K562 (cell line): Measurements from ENCODE around the gene AIM2. TPM values are rescaled to one million over a fixed set of nuclear protein-coding genes. Genes with fewer than 3 reads are reported as not detected.

ENCODE experiments used
- BCL6 ChIP-seq: fragments of 250-450 bp; sonication (Bioruptor Pico); IDR thresholded peaks from 2 replicates; pipeline ENCODE4 v1.4.0; 2020
- C11orf30 ChIP-seq: fragments of 450-650 bp; IDR thresholded peaks from 2 replicates; pipeline ENCODE4 v1.6.1; 2016; ENCODE audit warnings: low read depth, mild to moderate bottlenecking
- CHAMP1 ChIP-seq: fragments of 450-650 bp; IDR thresholded peaks from 2 replicates; pipeline ENCODE4 v1.6.1; 2016; ENCODE audit warnings: mild to moderate bottlenecking
- CREB5 ChIP-seq: fragments of 250-450 bp; sonication (Bioruptor Pico); IDR thresholded peaks from 2 replicates; pipeline ENCODE4 v1.5.0; 2020; ENCODE audit warnings: mild to moderate bottlenecking
- EP300 ChIP-seq: IDR thresholded peaks from 2 replicates; pipeline ENCODE4 v1.6.1; 2012; ENCODE audit warnings: low read length, improper control_type of control experiment
- ESRRA ChIP-seq: fragments of 450-650 bp; IDR thresholded peaks from 2 replicates; pipeline ENCODE4 v1.6.1; 2014; ENCODE audit warnings: low read depth, mild to moderate bottlenecking, moderate library complexity, borderline replicate concordance
- ETS1 ChIP-seq: conservative IDR thresholded peaks from 2 replicates; pipeline ENCODE4 v1.6.1; 2011; ENCODE audit warnings: low read depth, mild to moderate bottlenecking, low read length; ENCODE audit not compliant: control insufficient read depth
- ETV5 ChIP-seq: sonication (generic); formaldehyde crosslinking; IDR thresholded peaks from 2 replicates; pipeline ENCODE4 v1.4.0; 2020; ENCODE audit warnings: low read depth, mild to moderate bottlenecking, missing genetic modification reagents
- FOXK2 ChIP-seq, 2 experiments: fragments of 450-650 bp; IDR thresholded peaks in 1 of 2; conservative IDR thresholded peaks in 1 of 2; 2 replicates each; pipeline ENCODE4 v1.6.1; 2016; ENCODE audit warnings: low read depth in 2 of 2, mild to moderate bottlenecking in 1 of 2
- GTF2F1 ChIP-seq: IDR thresholded peaks from 2 replicates; pipeline ENCODE4 v1.6.1; 2011; ENCODE audit warnings: low read depth, low read length, improper control_type of control experiment
- HEY1 ChIP-seq: fragments of 250-450 bp; sonication (Bioruptor Pico); IDR thresholded peaks from 2 replicates; pipeline ENCODE4 v1.5.0; 2020; ENCODE audit warnings: mild to moderate bottlenecking, moderate library complexity, borderline replicate concordance
- HNRNPK ChIP-seq: fragments of 200-400 bp; formaldehyde crosslinking; IDR thresholded peaks from one replicate; pipeline ENCODE4 v1.6.1; 2018; ENCODE audit warnings: mild to moderate bottlenecking, low read depth, low read length; ENCODE audit not compliant: poor library complexity, severe bottlenecking
- MIER1 ChIP-seq: fragments of 450-650 bp; IDR thresholded peaks from 2 replicates; pipeline ENCODE4 v1.6.1; 2016; ENCODE audit warnings: antibody characterized with exemption, mild to moderate bottlenecking, low read depth
- MLLT1 ChIP-seq, 2 experiments: fragments of 450-650 bp; IDR thresholded peaks; 2 replicates each; pipeline ENCODE4 v1.6.1; 2016
- NFE2L1 ChIP-seq: fragments of 450-650 bp; IDR thresholded peaks from 2 replicates; pipeline ENCODE4 v1.6.1; 2016; ENCODE audit warnings: missing genetic modification characterization, low read depth, mild to moderate bottlenecking, missing compliant biosample characterization, moderate library complexity, borderline replicate concordance
- PCBP2 ChIP-seq: fragments of 200-400 bp; formaldehyde crosslinking; IDR thresholded peaks from 2 replicates; pipeline ENCODE4 v1.6.1; 2018; ENCODE audit warnings: low read length, low read depth, mild to moderate bottlenecking, moderate library complexity; ENCODE audit not compliant: poor library complexity, severe bottlenecking
- PTTG1 ChIP-seq: fragments of 450-650 bp; IDR thresholded peaks from 2 replicates; pipeline ENCODE4 v1.6.1; 2016; ENCODE audit warnings: low read depth, mild to moderate bottlenecking, missing genetic modification characterization, missing compliant biosample characterization
- PURB ChIP-seq: sonication (generic); formaldehyde crosslinking; IDR thresholded peaks from 2 replicates; pipeline ENCODE4 v1.9.0; 2021; ENCODE audit warnings: low read depth, mild to moderate bottlenecking, missing genetic modification reagents
- TEAD2 ChIP-seq: fragments of 450-650 bp; IDR thresholded peaks from 2 replicates; pipeline ENCODE4 v1.6.1; 2016; ENCODE audit warnings: missing genetic modification characterization, control low read depth, missing compliant biosample characterization
- ZBED1 ChIP-seq: IDR thresholded peaks from 2 replicates; pipeline ENCODE4 v1.6.1; 2014
- ZC3H11A ChIP-seq: IDR thresholded peaks from 2 replicates; pipeline ENCODE4 v1.6.1; 2012; ENCODE audit warnings: low read depth, low read length, improper control_type of control experiment
- ZC3H8 ChIP-seq: fragments of 450-650 bp; IDR thresholded peaks from 2 replicates; pipeline ENCODE4 v1.6.1; 2017
- polyA plus RNA-seq, 8 experiments: library from polyadenylated mRNA; depleted of rRNA in 4 of 8; stranded (reverse) in 5 of 8; unstranded in 3 of 8; fragments of >200 nt; fragmentation: Nextera tagmentation in 2 of 8; fragmentation: Illumina TruSeq in 1 of 8; extraction: Ambion mirVana in 2 of 8; extraction: Trizol in 1 of 8; gene quantifications; 2 replicates each; pipeline versions ENCODE4 v1.2.1 to v1.2.3, GENCODE V29; 2011 to 2014; ENCODE audit warnings: inconsistent platforms in 1 of 8, missing spikeins in 1 of 8
- total RNA-seq, 7 experiments: library from RNA; depleted of rRNA in 6 of 7; stranded (reverse); fragments of >200 nt in 6 of 7; fragmentation: Illumina TruSeq in 2 of 7; extraction: Trizol in 2 of 7; gene quantifications; 2 replicates each; pipeline versions ENCODE4 v1.2.1 to v1.2.3, GENCODE V29; 2011 to 2021; ENCODE audit warnings: low replicate concordance in 1 of 7

The AIM2 gene
- total and polyA plus RNA-seq, 9 of the 15 experiments (the other 6 are each of a cell fraction or from before 2014, with no cell fraction given), result 0.10 to 0.95 (median 0.22) TPM

GRCh38 chr1:159077120-159077961 is 775 bp upstream of the AIM2 start (continued):
- TF ChIP-seq PURB (CRISPR knock-in tag), result no peak
- no peak for TF ChIP-seq ZC3H8
- TF ChIP-seq ETS1, result no peak
- TF ChIP-seq HEY1 (CRISPR knock-in tag), result no peak
- 0 out of 2 replicates have a peak, but pooled peaks have one; percentile 12 for TF ChIP-seq EP300
- no peak for TF ChIP-seq PTTG1 (tag)
- TF ChIP-seq MIER1, result no peak
- no peak; the same call in 1 of the 2 replicates for TF ChIP-seq NFE2L1
- TF ChIP-seq ZC3H11A, result no peak
- TF ChIP-seq GTF2F1, result no peak
- no peak for TF ChIP-seq MLLT1 (IDR thresholded peaks at IDR 0.05)
- TF ChIP-seq ETV5, result no peak
- peak; percentile 68 for TF ChIP-seq C11orf30
- TF ChIP-seq TEAD2, result no peak
- TF ChIP-seq BCL6 (CRISPR knock-in tag), result no peak
- TF ChIP-seq PCBP2, result no peak
- TF ChIP-seq HNRNPK, result no peak
- TF ChIP-seq ESRRA, result no peak
- TF ChIP-seq ZBED1, result no peak
- 0 out of 2 replicates have a peak, but pooled peaks have one; percentile 47 for TF ChIP-seq CHAMP1
- peak in 1 of 2 experiments; percentile 14; a peak in 1 of 4 replicates for TF ChIP-seq FOXK2 (conservative IDR thresholded peaks at IDR 0.05 in 1 of 2, IDR thresholded peaks at IDR 0.05 in 1 of 2; ENCODE audit: low read depth in 2 of 2)
- no peak for TF ChIP-seq CREB5 (CRISPR knock-in tag)
